Measurements from ENCODE around the gene TPM4. TPM values are rescaled to one million over a fixed set of nuclear protein-coding genes. Genes with fewer than 3 reads are reported as not detected.

The TPM4 gene
- total RNA-seq, 1 experiment from 2014 or later: 219 TPM

DNA sequence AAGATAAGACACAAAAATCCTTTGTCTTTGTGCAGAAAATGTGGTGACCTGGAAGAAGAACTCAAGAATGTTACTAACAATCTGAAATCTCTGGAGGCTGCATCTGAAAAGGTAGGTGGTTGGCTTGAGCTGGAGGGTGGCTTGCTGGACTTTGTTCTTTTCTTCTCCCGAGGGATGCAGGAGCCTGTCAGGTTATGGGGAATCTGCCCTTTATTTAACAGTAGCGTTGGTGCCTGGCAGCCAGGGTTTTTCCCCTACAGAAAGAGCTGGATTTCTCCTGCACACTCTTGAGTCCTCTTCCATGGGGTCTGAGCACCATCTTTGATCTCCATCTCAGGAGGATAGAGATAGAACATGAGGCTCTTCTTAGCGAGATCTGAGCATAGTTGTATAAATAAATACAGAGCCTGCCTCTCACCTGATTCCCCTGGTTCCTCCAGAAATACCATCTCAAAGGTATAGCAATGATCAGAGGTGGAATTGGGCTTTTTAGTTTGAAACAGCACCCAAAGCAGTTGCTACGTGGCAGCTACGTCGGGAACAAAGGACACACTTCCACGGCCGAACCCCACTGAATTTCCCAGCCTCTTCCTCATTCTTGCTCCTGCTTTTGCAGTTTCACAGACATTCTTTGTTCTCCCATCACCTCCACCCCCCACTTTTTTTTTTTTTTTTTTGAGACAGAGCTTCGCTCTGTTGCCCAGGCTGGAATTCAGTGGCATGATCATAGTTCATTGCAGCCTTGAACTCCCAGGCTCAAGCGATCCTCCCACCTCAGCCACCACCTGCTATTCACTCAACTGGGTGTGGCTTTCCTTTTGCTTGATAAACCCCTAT, 12.9 kb downstream of the TPM4 start:
- Mint-ChIP-seq H3K27ac (ENCODE audit: unreplicated experiment) (peak overlapping the region; percentile 95), H3K4me3 (ENCODE audit: low read depth, unreplicated experiment) (peak overlapping the region; percentile 55), H3K9me3 (ENCODE audit: low read depth, unreplicated experiment) (no peaks in the 10 kb centered on the region), H3K27me3 (ENCODE audit: unreplicated experiment) (no peaks in the 10 kb centered on the region), H3K36me3 (ENCODE audit: insufficient read depth, unreplicated experiment) (peaks cover 85% of the 10 kb centered on the region), H3K4me1 (ENCODE audit: low read depth, unreplicated experiment) (peaks cover 34% of the 10 kb centered on the region)
- TF ChIP-seq, protein P1, sequence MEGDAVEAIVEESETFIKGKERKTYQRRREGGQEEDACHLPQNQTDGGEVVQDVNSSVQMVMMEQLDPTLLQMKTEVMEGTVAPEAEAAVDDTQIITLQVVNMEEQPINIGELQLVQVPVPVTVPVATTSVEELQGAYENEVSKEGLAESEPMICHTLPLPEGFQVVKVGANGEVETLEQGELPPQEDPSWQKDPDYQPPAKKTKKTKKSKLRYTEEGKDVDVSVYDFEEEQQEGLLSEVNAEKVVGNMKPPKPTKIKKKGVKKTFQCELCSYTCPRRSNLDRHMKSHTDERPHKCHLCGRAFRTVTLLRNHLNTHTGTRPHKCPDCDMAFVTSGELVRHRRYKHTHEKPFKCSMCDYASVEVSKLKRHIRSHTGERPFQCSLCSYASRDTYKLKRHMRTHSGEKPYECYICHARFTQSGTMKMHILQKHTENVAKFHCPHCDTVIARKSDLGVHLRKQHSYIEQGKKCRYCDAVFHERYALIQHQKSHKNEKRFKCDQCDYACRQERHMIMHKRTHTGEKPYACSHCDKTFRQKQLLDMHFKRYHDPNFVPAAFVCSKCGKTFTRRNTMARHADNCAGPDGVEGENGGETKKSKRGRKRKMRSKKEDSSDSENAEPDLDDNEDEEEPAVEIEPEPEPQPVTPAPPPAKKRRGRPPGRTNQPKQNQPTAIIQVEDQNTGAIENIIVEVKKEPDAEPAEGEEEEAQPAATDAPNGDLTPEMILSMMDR (IDR thresholded peaks at IDR 0.05; ENCODE audit: unreplicated experiment): no peak
- CTCF ChIA-PET: interaction anchor here (0.5 to 2.3 kb wide), 9 partner anchors 10 to 737 kb away, joined by 3 to 9 read pairs (median 4); no protein-coding TSS in a partner anchor
- BruUV-seq (replicated peaks): TSS peak; percentile 93
- peak; percentile 58 for DNase-seq
- intact Hi-C loops (cut with micrococcal nuclease; ENCODE audit: unreplicated experiment): no loop called here

- Mint-ChIP-seq H3K4me1 (ENCODE audit: low read depth, unreplicated experiment) (peaks cover 34% of the 10 kb centered on the region), H3K9me3 (ENCODE audit: low read depth, unreplicated experiment) (no peaks in the 10 kb centered on the region), H3K4me3 (ENCODE audit: low read depth, unreplicated experiment) (no peak overlapping the region), H3K27me3 (ENCODE audit: unreplicated experiment) (no peaks in the 10 kb centered on the region), H3K36me3 (ENCODE audit: insufficient read depth, unreplicated experiment) (peaks cover 82% of the 10 kb centered on the region), H3K27ac (ENCODE audit: unreplicated experiment) (no peak overlapping the region)
- DNase-seq: no peak
- BruUV-seq (replicated peaks): no TSS peak
- CTCF ChIA-PET: no interaction called here
- TF ChIP-seq, protein P1 (IDR thresholded peaks at IDR 0.05; ENCODE audit: unreplicated experiment): no peak
- intact Hi-C loops (cut with micrococcal nuclease; ENCODE audit: unreplicated experiment): no loop called here
Measured at GRCh38 chr19:16091546-16092475, 15.5 kb downstream of the TPM4 start.

- Mint-ChIP-seq H3K27ac (ENCODE audit: unreplicated experiment) (no peak overlapping the region), H3K27me3 (ENCODE audit: unreplicated experiment) (no peaks in the 10 kb centered on the region), H3K9me3 (ENCODE audit: low read depth, unreplicated experiment) (no peaks in the 10 kb centered on the region), H3K36me3 (ENCODE audit: insufficient read depth, unreplicated experiment) (peaks cover 81% of the 10 kb centered on the region), H3K4me1 (ENCODE audit: low read depth, unreplicated experiment) (peaks cover 26% of the 10 kb centered on the region), H3K4me3 (ENCODE audit: low read depth, unreplicated experiment) (no peak overlapping the region)
- CTCF ChIA-PET: no interaction called here
- intact Hi-C loops (cut with micrococcal nuclease; ENCODE audit: unreplicated experiment): no loop called here
- no TSS peak for BruUV-seq (replicated peaks)
- TF ChIP-seq, protein P1 (IDR thresholded peaks at IDR 0.05; ENCODE audit: unreplicated experiment): no peak
- no peak for DNase-seq
Measured at GRCh38 chr19:16094360-16095070, 18.2 kb downstream of the TPM4 start.

- peaks cover 79% of the 10 kb centered on the region for H3K36me3 Mint-ChIP-seq (ENCODE audit: insufficient read depth, unreplicated experiment)
- no peak for DNase-seq
- no TSS peak for BruUV-seq (replicated peaks)
- CTCF ChIA-PET: no interaction called here
- H3K4me3 Mint-ChIP-seq (ENCODE audit: low read depth, unreplicated experiment): no peak overlapping the region
- no peaks in the 10 kb centered on the region for H3K27me3 Mint-ChIP-seq (ENCODE audit: unreplicated experiment)
- intact Hi-C loops (cut with micrococcal nuclease; ENCODE audit: unreplicated experiment): no loop called here
- no peak overlapping the region for H3K27ac Mint-ChIP-seq (ENCODE audit: unreplicated experiment)
- H3K4me1 Mint-ChIP-seq (ENCODE audit: low read depth, unreplicated experiment): peaks cover 21% of the 10 kb centered on the region
- no peaks in the 10 kb centered on the region for H3K9me3 Mint-ChIP-seq (ENCODE audit: low read depth, unreplicated experiment)
- TF ChIP-seq, protein P1 (IDR thresholded peaks at IDR 0.05; ENCODE audit: unreplicated experiment): no peak
Measured at GRCh38 chr19:16095071-16095571, 18.8 kb downstream of the TPM4 start.

All from Calu3 (cell line).